Activated CD4-positive, alpha-beta T cell treated with anti-CD3 and anti-CD28 coated beads for 1 hour (primary cell): ENCODE data around the gene PPFIBP2.

Experiments
- DNase-seq: peaks from one replicate; pipeline ENCODE4 v3.0.0-alpha.2; 2020

Gene PPFIBP2

GRCh38 chr11:7555052-7555699, 41.4 kb downstream of the PPFIBP2 start:
- DNase-seq, result no peak

- DNase-seq, result no peak
Observed at GRCh38 chr11:7558046-7558445, 44.2 kb downstream of the PPFIBP2 start.

GRCh38 chr11:7559398-7560283, 45.8 kb downstream of the PPFIBP2 start:
- no peak for DNase-seq

- no peak for DNase-seq
Observed at GRCh38 chr11:7561562-7561961, 47.8 kb downstream of the PPFIBP2 start.

GRCh38 chr11:7563281-7563680, 49.5 kb downstream of the PPFIBP2 start:
- no peak for DNase-seq

- no peak for DNase-seq
Observed at GRCh38 chr11:7564803-7565202, 51.0 kb downstream of the PPFIBP2 start.

- DNase-seq, result no peak
Observed at GRCh38 chr11:7567311-7567710, 53.5 kb downstream of the PPFIBP2 start.

- DNase-seq, result no peak
Observed at GRCh38 chr11:7569044-7569443, 55.2 kb downstream of the PPFIBP2 start.

- no peak for DNase-seq
Observed at GRCh38 chr11:7570241-7570640, 56.4 kb downstream of the PPFIBP2 start.

GRCh38 chr11:7570938-7571521, 57.2 kb downstream of the PPFIBP2 start:
- DNase-seq, result no peak

- no peak for DNase-seq
Observed at GRCh38 chr11:7571640-7572000, 57.8 kb downstream of the PPFIBP2 start.

- no peak for DNase-seq
Observed at GRCh38 chr11:7572001-7572712, 58.4 kb downstream of the PPFIBP2 start.

- DNase-seq, result no peak
Observed at GRCh38 chr11:7573193-7573557, 59.4 kb downstream of the PPFIBP2 start.

GRCh38 chr11:7573558-7574296, 59.9 kb downstream of the PPFIBP2 start:
- no peak for DNase-seq

- DNase-seq, result no peak
Observed at GRCh38 chr11:7574491-7575130, 60.8 kb downstream of the PPFIBP2 start.

- DNase-seq, result peak; percentile 13
Observed at GRCh38 chr11:7575841-7576725, 62.3 kb downstream of the PPFIBP2 start.

- DNase-seq, result no peak
Observed at GRCh38 chr11:7576726-7577290, 63.0 kb downstream of the PPFIBP2 start.

GRCh38 chr11:7577291-7578190, 63.7 kb downstream of the PPFIBP2 start:
- no peak for DNase-seq

- DNase-seq, result no peak
Observed at GRCh38 chr11:7578276-7578955, 64.6 kb downstream of the PPFIBP2 start.
